ENCODE measurements around the gene AFF3. TPM values are rescaled to one million over a fixed set of nuclear protein-coding genes. Genes with fewer than 3 reads are reported as not detected.

The AFF3 gene
- total RNA-seq, 1 experiment from 2014 or later, result 0.22 TPM

- Histone ChIP-seq H2BK20ac (ENCODE audit: low read depth, low read length, poor library complexity, severe bottlenecking) (no peak overlapping the region), H2BK12ac (ENCODE audit: insufficient read length, low read depth, low read length) (no peak overlapping the region), H2AK5ac (ENCODE audit: insufficient read length, low read length) (no peak overlapping the region), H3K14ac (ENCODE audit: insufficient read depth, low read length) (no peak overlapping the region), H3K79me2 (ENCODE audit: insufficient read depth, low read length) (no peaks in the 10 kb centered on the region), H4K5ac (ENCODE audit: insufficient read length, low read depth, low read length) (no peak overlapping the region), H3K23ac (ENCODE audit: insufficient read length, low read depth, low read length) (no peak overlapping the region), H3K4me2 (ENCODE audit: insufficient read depth, insufficient read length, low read length) (no peak overlapping the region), H4K20me1 (ENCODE audit: control insufficient read depth, insufficient read depth, insufficient read length) (no peaks in the 10 kb centered on the region), H3K9ac (ENCODE audit: extremely low read depth, insufficient read length, low read length) (no peak overlapping the region), H3T11ph (ENCODE audit: low read length) (no peak overlapping the region), H2BK5ac (ENCODE audit: insufficient read length, low read length) (no peak overlapping the region), H3K18ac (ENCODE audit: insufficient read length, low read depth, low read length) (no peak overlapping the region), H4K8ac (replicated peaks; ENCODE audit: insufficient read length, low read depth, low read length) (no peak overlapping the region), H3K4me1 (ENCODE audit: insufficient read depth, low read length) (no peaks in the 10 kb centered on the region), H4K91ac (ENCODE audit: insufficient read length, low read depth, low read length) (no peak overlapping the region), H3K9me3 (ENCODE audit: control insufficient read depth, low read depth, low read length) (no peaks in the 10 kb centered on the region), H3K56ac (ENCODE audit: insufficient read length, low read depth, low read length) (no peak overlapping the region), H3K4ac (ENCODE audit: low read depth, low read length) (no peak overlapping the region), H2BK15ac (ENCODE audit: low read depth, low read length) (no peak overlapping the region), H3K27me3 (ENCODE audit: insufficient read depth, low read length) (no peaks in the 10 kb centered on the region), H2BK120ac (ENCODE audit: low read depth, low read length, poor library complexity, severe bottlenecking) (no peak overlapping the region), H3K79me1 (ENCODE audit: insufficient read depth, low read depth, low read length, poor library complexity, severe bottlenecking) (no peaks in the 10 kb centered on the region), H3K23me2 (ENCODE audit: insufficient read length, low read depth, low read length, poor library complexity, severe bottlenecking) (no peaks in the 10 kb centered on the region), H2AFZ (ENCODE audit: low read length) (no peak overlapping the region), H3K27ac (ENCODE audit: insufficient read length, low read depth, low read length) (no peak overlapping the region)
- Mint-ChIP-seq H3K4me3 (no peak overlapping the region), H3K27me3 (ENCODE audit: low read depth) (peaks cover 8% of the 10 kb centered on the region; the same call in 1 of the 2 replicates), H3K36me3 (ENCODE audit: insufficient read depth in 1 of 3, low read depth in 3 of 3) (no peaks in the 10 kb centered on the region), H3K4me1 (no peaks in the 10 kb centered on the region), H3K9me3 (no peaks in the 10 kb centered on the region), H3K27ac (no peak overlapping the region; a peak in 1 of 7 replicates)
- no peak for TF ChIP-seq CTCF (conservative IDR thresholded peaks at IDR 0.05)
- no CpG with 5 or more reads among the region's 12 CpGs for WGBS (ENCODE audit: extremely low coverage, insufficient read length, low lambda C conversion rate)
- no peak for DNase-seq
These were observed 135.9 kb downstream of the AFF3 start for GRCh38 chr2:100006516-100006915.
